HepG2 (cell line): Measurements from ENCODE around the gene CAMTA1. TPM values are rescaled to one million over a fixed set of nuclear protein-coding genes. Genes with fewer than 3 reads are reported as not detected.

Experiments used
- ELK4 ChIP-seq: sonication (generic); formaldehyde crosslinking; IDR thresholded peaks from 2 replicates; pipeline ENCODE4 v1.9.0; 2021; ENCODE audit warnings: missing genetic modification reagents, borderline replicate concordance
- HDAC1 ChIP-seq: sonication (generic); formaldehyde crosslinking; IDR thresholded peaks from 2 replicates; pipeline ENCODE4 v1.5.1; 2020; ENCODE audit warnings: mild to moderate bottlenecking, missing genetic modification reagents
- HNRNPUL1 ChIP-seq: fragments of 200-400 bp; formaldehyde crosslinking; IDR thresholded peaks from 2 replicates; pipeline ENCODE4 v1.6.1; 2017; ENCODE audit warnings: low read depth, mild to moderate bottlenecking, low read length, moderate library complexity
- MATR3 ChIP-seq: sonication (generic); formaldehyde crosslinking; IDR thresholded peaks from 2 replicates; pipeline ENCODE4 v1.4.0; 2020; ENCODE audit warnings: missing genetic modification reagents
- MXD4 ChIP-seq: IDR thresholded peaks from 2 replicates; pipeline ENCODE4 v1.6.1; 2016; ENCODE audit warnings: mild to moderate bottlenecking, missing biosample characterization, missing genetic modification reagents
- POGK ChIP-seq: sonication (generic); formaldehyde crosslinking; conservative IDR thresholded peaks from 2 replicates; pipeline ENCODE4 v1.8.0; 2022; ENCODE audit warnings: mild to moderate bottlenecking, moderate library complexity, missing genetic modification reagents
- PRDM10 ChIP-seq: sonication (generic); formaldehyde crosslinking; IDR thresholded peaks from 2 replicates; pipeline ENCODE4 v1.4.0; 2020; ENCODE audit warnings: low read depth, missing genetic modification reagents
- SOX5 ChIP-seq: IDR thresholded peaks from 2 replicates; pipeline ENCODE4 v1.6.1; 2016; ENCODE audit warnings: borderline replicate concordance
- STAT5B ChIP-seq: sonication (generic); formaldehyde crosslinking; IDR thresholded peaks from 2 replicates; pipeline ENCODE4 v1.4.0; 2020; ENCODE audit warnings: missing genetic modification reagents
- TEAD2 ChIP-seq: sonication (generic); formaldehyde crosslinking; IDR thresholded peaks from 2 replicates; pipeline ENCODE4 v1.9.0; 2021; ENCODE audit warnings: missing genetic modification reagents
- ZBTB4 ChIP-seq: sonication (generic); formaldehyde crosslinking; IDR thresholded peaks from 2 replicates; pipeline ENCODE4 v1.4.0; 2020; ENCODE audit warnings: missing genetic modification reagents, mild to moderate bottlenecking, borderline replicate concordance
- ZNF235 ChIP-seq: sonication (generic); formaldehyde crosslinking; IDR thresholded peaks from 2 replicates; pipeline ENCODE4 v1.8.1; 2023; ENCODE audit warnings: mild to moderate bottlenecking, missing genetic modification reagents, borderline replicate concordance
- ZNF362 ChIP-seq: sonication (generic); formaldehyde crosslinking; IDR thresholded peaks from 2 replicates; pipeline ENCODE4 v1.4.0; 2020; ENCODE audit warnings: missing genetic modification reagents, mild to moderate bottlenecking, borderline replicate concordance
- ZNF44 ChIP-seq: sonication (generic); formaldehyde crosslinking; IDR thresholded peaks from 2 replicates; pipeline ENCODE4 v1.5.1; 2020; ENCODE audit warnings: mild to moderate bottlenecking, missing genetic modification reagents
- ZNF496 ChIP-seq: sonication (generic); formaldehyde crosslinking; IDR thresholded peaks from 2 replicates; pipeline ENCODE4 v1.8.1; 2023; ENCODE audit warnings: mild to moderate bottlenecking, moderate library complexity, missing genetic modification reagents; ENCODE audit not compliant: insufficient replicate concordance
- ZNF792 ChIP-seq: IDR thresholded peaks from 2 replicates; pipeline ENCODE4 v1.6.1; 2016
- ZSCAN31 ChIP-seq: sonication (generic); formaldehyde crosslinking; IDR thresholded peaks from 2 replicates; pipeline ENCODE4 v1.5.0; 2020; ENCODE audit warnings: low read depth, mild to moderate bottlenecking, missing genetic modification reagents
- polyA plus RNA-seq, 8 experiments: library from polyadenylated mRNA; depleted of rRNA in 3 of 8; stranded (reverse) in 7 of 8; unstranded in 1 of 8; fragments of >200 nt; fragmentation: Illumina TruSeq in 4 of 8; extraction: Trizol in 4 of 8; gene quantifications; 2 replicates each; pipeline versions ENCODE4 v1.2.1 to v1.2.3, GENCODE V29; 2011 to 2016; ENCODE audit warnings: low read depth in 4 of 8, missing spikeins in 1 of 8, mixed read lengths in 1 of 8; ENCODE audit not compliant: insufficient read depth in 1 of 8
- total RNA-seq, 5 experiments: library from RNA; depleted of rRNA; stranded (reverse); fragments of >200 nt; fragmentation: Illumina TruSeq; extraction: Trizol; gene quantifications; 2 replicates each; pipeline ENCODE4 v1.2.3, GENCODE V29; 2016; ENCODE audit warnings: low read depth in 1 of 5

Gene CAMTA1
- total and polyA plus RNA-seq, 2 of the 13 experiments (the other 11 are each of a cell fraction or from before 2014, with no cell fraction given) = 25.0 to 36.4 TPM

GRCh38 chr1:6784560-6785317, 515 bp upstream of the CAMTA1 start (continued):
- no peak for TF ChIP-seq ZBTB4 (CRISPR knock-in tag)
- peak; percentile 88; the same call in 1 of the 2 replicates for TF ChIP-seq ZSCAN31 (CRISPR knock-in tag)
- no peak for TF ChIP-seq HNRNPUL1
- TF ChIP-seq ZNF362 (CRISPR knock-in tag) = no peak
- TF ChIP-seq ZNF792 (CRISPR knock-in tag) = 0 out of 2 replicates have a peak, but pooled peaks have one; percentile 65
- TF ChIP-seq TEAD2 = no peak
- TF ChIP-seq SOX5 (CRISPR knock-in tag) = no peak
- TF ChIP-seq ZNF496 (CRISPR knock-in tag) = no peak
- no peak; the same call in 1 of the 2 replicates for TF ChIP-seq ZNF235 (CRISPR knock-in tag)
- peak; percentile 71; the same call in 1 of the 2 replicates for TF ChIP-seq MXD4 (CRISPR knock-in tag)
- peak; percentile 20; the same call in 1 of the 2 replicates for TF ChIP-seq HDAC1 (CRISPR knock-in tag)
- no peak for TF ChIP-seq ELK4 (CRISPR knock-in tag)
- TF ChIP-seq PRDM10 = no peak
- TF ChIP-seq STAT5B (CRISPR knock-in tag) = no peak
- TF ChIP-seq POGK (CRISPR knock-in tag) = peak; percentile 60; the same call in 1 of the 2 replicates
- peak; percentile 92 for TF ChIP-seq ZNF44 (CRISPR knock-in tag)
- TF ChIP-seq MATR3 = no peak
